Mesangial cell (primary cell): Measurements from ENCODE around the gene UQCRHL. TPM values are rescaled to one million over a fixed set of nuclear protein-coding genes. Genes with fewer than 3 reads are reported as not detected.

Experiments
- total RNA-seq: library from RNA; depleted of rRNA; stranded (reverse); fragments of >200 nt; gene quantifications from 2 replicates; pipeline ENCODE4 v1.2.3, GENCODE V29; 2015

The UQCRHL gene
- total RNA-seq: 0.51 and 0.65 TPM in 2 replicates

DNA sequence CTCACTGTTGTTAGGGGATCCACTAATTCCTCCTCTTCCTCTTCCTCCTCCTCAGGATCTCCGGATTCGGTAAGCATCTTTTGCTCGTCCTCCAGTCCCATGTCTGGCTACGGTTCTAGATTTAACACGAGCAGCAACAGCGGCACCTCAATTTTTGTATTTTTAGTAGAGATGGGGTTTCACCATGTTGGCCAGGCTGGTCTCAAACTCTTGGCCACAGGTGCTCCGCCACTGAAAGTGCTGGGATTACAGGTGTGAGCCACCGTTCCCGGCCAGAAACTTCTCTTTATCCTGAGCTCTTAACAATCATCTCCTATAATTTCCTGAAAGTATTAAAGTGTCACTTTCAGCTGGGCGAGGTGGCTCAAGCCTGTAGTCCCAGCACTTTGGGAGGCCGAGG is at the start of gene UQCRHL:
Gene UQCRHL (minus strand): TSS at position 101 of the 400 bp plus-strand sequence. CDS start 0 bp downstream, at position 101.

DNA sequence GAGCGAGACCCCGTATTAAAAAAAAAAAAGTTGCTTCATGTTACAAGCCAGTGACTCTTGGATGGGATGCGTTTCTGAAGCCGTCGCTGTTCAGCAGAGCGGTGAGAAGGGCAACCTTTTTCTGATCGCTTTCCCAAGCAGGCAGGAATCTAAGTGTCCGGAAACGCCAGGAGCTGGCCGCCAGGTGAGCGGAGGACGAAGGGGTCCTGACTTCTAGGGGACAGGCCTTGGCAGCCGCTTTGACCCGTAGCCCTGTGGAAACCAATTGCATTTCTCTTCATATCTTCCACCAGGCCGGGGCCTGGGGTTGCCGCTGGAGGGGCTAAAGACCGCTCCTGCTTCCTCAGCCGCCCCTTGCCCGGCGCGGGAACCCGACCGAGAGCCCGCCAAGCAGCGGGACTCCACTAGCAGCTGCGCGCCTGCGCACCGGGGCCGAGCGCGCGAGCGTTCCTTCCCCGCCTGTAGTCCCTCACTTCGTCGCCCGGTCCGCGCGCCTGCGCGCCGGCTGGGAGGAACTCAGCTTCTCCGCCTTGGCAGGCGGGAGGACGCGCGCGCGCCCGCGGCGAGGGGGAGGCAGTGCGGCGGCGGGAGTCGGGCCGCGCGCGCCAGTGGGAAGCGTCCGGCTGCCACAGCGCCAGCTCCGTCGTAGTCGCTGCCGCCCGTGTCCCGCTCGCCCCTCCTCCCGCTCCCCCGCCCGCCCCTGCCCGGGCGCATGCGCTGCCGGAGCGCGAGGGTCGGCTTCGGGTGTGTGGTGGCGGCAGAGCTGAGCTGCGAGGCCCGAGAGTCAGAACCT is 39.8 kb upstream of the UQCRHL start, which contains the start of gene SPEN:
Gene SPEN (plus strand): TSS at position 608 of the 793 bp plus-strand sequence. CDS start 361 bp downstream, outside the sequence.

DNA sequence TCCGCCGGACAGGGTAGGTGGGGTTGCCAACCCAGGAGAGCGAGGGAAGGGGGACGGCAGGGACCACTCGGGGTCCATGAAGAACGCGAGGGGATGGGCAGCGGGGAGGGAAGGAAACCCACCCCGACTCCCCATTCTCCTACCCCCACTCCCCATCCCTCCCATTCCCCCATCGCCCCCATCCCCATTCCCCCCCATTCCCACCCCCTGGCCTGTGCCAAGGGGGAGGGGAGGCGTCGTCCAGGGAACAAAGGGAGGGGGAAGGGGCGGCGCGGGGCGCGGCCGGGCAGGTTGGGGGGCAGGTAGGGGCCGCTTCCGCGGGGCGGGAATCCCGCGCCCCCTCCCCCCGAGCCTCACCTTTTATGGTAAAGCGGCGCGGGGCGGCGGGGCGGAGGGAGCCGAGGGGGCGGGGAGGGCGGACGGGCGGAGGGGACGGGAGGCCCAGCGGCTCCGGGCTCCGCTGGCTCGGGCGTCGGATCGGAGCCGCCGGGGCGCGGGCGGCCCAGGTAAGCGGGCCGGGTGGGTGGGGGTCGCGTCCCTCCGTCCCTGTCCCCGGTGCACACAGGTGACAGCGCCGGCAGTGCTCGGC is 49.0 kb downstream of the UQCRHL start, which contains the start of gene FBLIM1:
Gene FBLIM1 (plus strand): TSS at position 453 of the 589 bp plus-strand sequence. CDS start 6,189 bp downstream, outside the sequence.

Other genes with a start within 250 kb of the UQCRHL start
- gene AGMAT, start 222.6 kb downstream of the UQCRHL start, total RNA-seq: 1.4 and 2.8 TPM in 2 replicates
- 10.1 and 14.2 TPM in 2 replicates for gene DDI2, start 190.2 kb downstream of the UQCRHL start, total RNA-seq
- gene PLEKHM2, start 123.3 kb downstream of the UQCRHL start, total RNA-seq: 56.1 and 75.3 TPM in 2 replicates
- gene SLC25A34, start 71.4 kb downstream of the UQCRHL start, total RNA-seq: 0.13 and 2.1 TPM in 2 replicates
- gene TMEM82, start 65.2 kb downstream of the UQCRHL start, total RNA-seq: not detected in 2 replicates
- gene FBLIM1, start 48.9 kb downstream of the UQCRHL start, total RNA-seq: 198 and 268 TPM in 2 replicates
- gene SPEN, start 40.1 kb upstream of the UQCRHL start, total RNA-seq: 11.2 and 17.1 TPM in 2 replicates
- 24.6 and 25.9 TPM in 2 replicates for gene ZBTB17, start 168.5 kb upstream of the UQCRHL start, total RNA-seq
- not detected in 2 replicates for gene SRARP, start 196.6 kb upstream of the UQCRHL start, total RNA-seq
- 0.13 TPM in 1 of 2 replicates, not detected in the other for gene HSPB7, start 210.4 kb upstream of the UQCRHL start, total RNA-seq
- under 0.01 TPM in 1 of 2 replicates, not detected in the other for gene CLCNKA, start 214.4 kb upstream of the UQCRHL start, total RNA-seq
- gene CLCNKB, start 236.1 kb upstream of the UQCRHL start, total RNA-seq: 0.33 and 1.4 TPM in 2 replicates